SU-DHL-6 (cell line): ENCODE measurements around the gene ACSF3.

Experiments
- H2AFZ ChIP-seq: fragments of 200-600 bp; sonication (generic); 2 replicates; pipeline ENCODE4 v1.6.1; 2014; ENCODE audit warnings: low read depth, mild to moderate bottlenecking, moderate library complexity, mixed read lengths, antibody characterized with exemption, low read length; ENCODE audit not compliant: severe bottlenecking
- H3F3A ChIP-seq: fragments of 200-600 bp; shearing (Covaris generic); 2 replicates; pipeline ENCODE4 v1.6.0; 2016; ENCODE audit warnings: antibody characterized with exemption, mild to moderate bottlenecking; ENCODE audit not compliant: insufficient read depth
- H3K27ac ChIP-seq: fragments of 200-600 bp; sonication (generic); 2 replicates; pipeline ENCODE4 v1.5.1; 2016; ENCODE audit warnings: low read depth, mild to moderate bottlenecking, low read length, moderate library complexity, mixed read lengths
- H3K27me3 ChIP-seq: fragments of 200-600 bp; sonication (generic), shearing (Covaris generic); 2 replicates; pipeline ENCODE4 v1.6.0; 2014; ENCODE audit warnings: mild to moderate bottlenecking, low read length
- H3K36me3 ChIP-seq: fragments of 200-600 bp; sonication (generic); 2 replicates; pipeline ENCODE4 v1.6.1; 2014; ENCODE audit warnings: mild to moderate bottlenecking, low read length, mixed read lengths
- H3K4me2 ChIP-seq: fragments of 300-600, 200-600 bp; shearing (Covaris generic), sonication (generic); 2 replicates; pipeline ENCODE4 v1.6.0; 2014; ENCODE audit warnings: low read length, low read depth, mild to moderate bottlenecking; ENCODE audit not compliant: poor library complexity, severe bottlenecking
- H3K4me3 ChIP-seq: fragments of 200-600 bp; sonication (generic); 2 replicates; pipeline ENCODE4 v1.5.1; 2014; ENCODE audit warnings: antibody characterized with exemption, low read length, mild to moderate bottlenecking, mixed read lengths; ENCODE audit not compliant: insufficient read depth, poor library complexity, severe bottlenecking
- H3K79me2 ChIP-seq: fragments of 200-600 bp; sonication (generic); 2 replicates; pipeline ENCODE4 v1.6.1; 2014; ENCODE audit warnings: mild to moderate bottlenecking, low read length, moderate library complexity; ENCODE audit not compliant: insufficient read depth
- H3K9ac ChIP-seq: fragments of 200-600 bp; sonication (generic); 2 replicates; pipeline ENCODE4 v1.7.0; 2014; ENCODE audit warnings: mild to moderate bottlenecking, low read length
- H3K9me2 ChIP-seq: fragments of 200-600 bp; sonication (generic); replicated peaks from 2 replicates; pipeline ENCODE4 v1.6.1; 2014; ENCODE audit warnings: low read length; ENCODE audit not compliant: insufficient read depth
- H3K9me3 ChIP-seq: fragments of 200-600 bp; sonication (generic); 2 replicates; pipeline ENCODE4 v1.6.1; 2014; ENCODE audit warnings: low read length, mixed read lengths; ENCODE audit not compliant: insufficient read depth
- H4K20me1 ChIP-seq: fragments of 200-600 bp; sonication (generic); 2 replicates; pipeline ENCODE4 v1.6.1; 2014; ENCODE audit warnings: low read depth, mild to moderate bottlenecking, antibody characterized with exemption, low read length, moderate library complexity, mixed read lengths
- EZH2phosphoT487 ChIP-seq: fragments of 200-600 bp; sonication (generic), shearing (Covaris generic); conservative IDR thresholded peaks from 2 replicates; pipeline ENCODE4 v1.6.1; 2018; ENCODE audit warnings: mild to moderate bottlenecking, antibody characterized with exemption, low read length, moderate library complexity, mixed read lengths
- TF ChIP-seq, protein P1 (sequence below): fragments of 200-600 bp; sonication (generic); IDR thresholded peaks from one replicate; pipeline ENCODE4 v1.5.1; 2017; ENCODE audit warnings: antibody characterized with exemption, mild to moderate bottlenecking, low read length, moderate library complexity; ENCODE audit not compliant: insufficient read depth, poor library complexity, severe bottlenecking

ACSF3 gene

DNA sequence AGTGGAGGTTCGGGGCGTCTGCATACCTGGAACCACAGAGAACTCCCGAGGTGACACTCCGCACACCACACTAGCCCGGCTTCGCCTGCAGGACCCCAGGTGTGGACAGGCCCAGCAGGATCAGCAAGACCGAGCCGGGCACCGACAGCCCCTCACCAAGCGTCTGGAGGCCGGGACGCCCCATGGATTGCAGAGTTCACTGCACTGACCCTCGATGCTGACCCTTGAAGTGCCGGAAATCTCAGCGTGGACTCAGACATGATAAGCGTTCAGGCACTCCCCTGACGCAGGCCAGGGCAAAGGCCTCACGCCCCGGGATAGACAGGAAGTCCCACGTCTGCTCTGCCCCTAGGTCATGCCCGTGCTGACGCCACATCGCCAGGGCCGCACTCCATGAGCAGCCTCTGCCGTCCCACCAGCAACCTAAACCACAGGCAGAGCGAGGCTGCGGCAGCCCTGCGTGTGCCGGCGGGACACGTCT, 26.0 kb downstream of the ACSF3 start:
- Histone ChIP-seq H3K4me3 (no peak overlapping the region), H4K20me1 (no peaks in the 10 kb centered on the region), H3K9ac (no peak overlapping the region), H3F3A (peaks cover 41% of the 10 kb centered on the region), H3K27me3 (no peaks in the 10 kb centered on the region), H2AFZ (no peak overlapping the region), H3K36me3 (0 out of 2 replicates have a peak, but pooled peaks cover 3% of the 10 kb centered on the region), H3K9me3 (no peaks in the 10 kb centered on the region), H3K27ac (no peak overlapping the region), H3K9me2 (no peaks in the 10 kb centered on the region), H3K79me2 (peaks cover 22% of the 10 kb centered on the region; the same call in 1 of the 2 replicates), H3K4me2 (no peak overlapping the region)
- TF ChIP-seq EZH2phosphoT487, result no peak
- TF ChIP-seq, protein P1, sequence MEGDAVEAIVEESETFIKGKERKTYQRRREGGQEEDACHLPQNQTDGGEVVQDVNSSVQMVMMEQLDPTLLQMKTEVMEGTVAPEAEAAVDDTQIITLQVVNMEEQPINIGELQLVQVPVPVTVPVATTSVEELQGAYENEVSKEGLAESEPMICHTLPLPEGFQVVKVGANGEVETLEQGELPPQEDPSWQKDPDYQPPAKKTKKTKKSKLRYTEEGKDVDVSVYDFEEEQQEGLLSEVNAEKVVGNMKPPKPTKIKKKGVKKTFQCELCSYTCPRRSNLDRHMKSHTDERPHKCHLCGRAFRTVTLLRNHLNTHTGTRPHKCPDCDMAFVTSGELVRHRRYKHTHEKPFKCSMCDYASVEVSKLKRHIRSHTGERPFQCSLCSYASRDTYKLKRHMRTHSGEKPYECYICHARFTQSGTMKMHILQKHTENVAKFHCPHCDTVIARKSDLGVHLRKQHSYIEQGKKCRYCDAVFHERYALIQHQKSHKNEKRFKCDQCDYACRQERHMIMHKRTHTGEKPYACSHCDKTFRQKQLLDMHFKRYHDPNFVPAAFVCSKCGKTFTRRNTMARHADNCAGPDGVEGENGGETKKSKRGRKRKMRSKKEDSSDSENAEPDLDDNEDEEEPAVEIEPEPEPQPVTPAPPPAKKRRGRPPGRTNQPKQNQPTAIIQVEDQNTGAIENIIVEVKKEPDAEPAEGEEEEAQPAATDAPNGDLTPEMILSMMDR, result no peak

DNA sequence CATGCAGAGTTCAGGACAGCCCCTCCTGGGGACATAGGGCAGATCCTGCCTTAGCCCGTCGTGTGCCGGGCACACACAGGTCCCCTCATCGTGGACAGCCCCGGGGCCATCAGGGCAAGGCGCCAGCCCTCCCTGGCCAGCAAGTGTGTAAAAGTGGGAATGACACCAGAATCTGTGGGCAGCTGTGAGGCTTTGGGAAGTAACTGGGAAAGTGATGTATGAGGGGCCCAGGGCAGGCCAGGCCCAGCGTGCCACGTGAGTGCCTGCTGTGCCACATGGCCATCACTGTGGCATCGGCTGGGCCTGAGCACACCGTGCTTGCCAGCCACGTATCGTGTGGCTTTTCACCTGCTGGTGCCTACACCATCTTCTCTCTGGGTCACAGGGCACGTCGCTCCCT, 26.6 kb downstream of the ACSF3 start:
- Histone ChIP-seq H3K9me2 (no peaks in the 10 kb centered on the region), H2AFZ (no peak overlapping the region), H3K27me3 (no peaks in the 10 kb centered on the region), H3K36me3 (0 out of 2 replicates have a peak, but pooled peaks cover 3% of the 10 kb centered on the region), H3K79me2 (peaks cover 24% of the 10 kb centered on the region; the same call in 1 of the 2 replicates), H3K9me3 (no peaks in the 10 kb centered on the region), H3K4me3 (no peak overlapping the region), H3F3A (peaks cover 35% of the 10 kb centered on the region), H3K4me2 (no peak overlapping the region), H3K9ac (no peak overlapping the region), H3K27ac (no peak overlapping the region), H4K20me1 (no peaks in the 10 kb centered on the region)
- TF ChIP-seq EZH2phosphoT487, result no peak
- TF ChIP-seq, protein P1, result no peak

DNA sequence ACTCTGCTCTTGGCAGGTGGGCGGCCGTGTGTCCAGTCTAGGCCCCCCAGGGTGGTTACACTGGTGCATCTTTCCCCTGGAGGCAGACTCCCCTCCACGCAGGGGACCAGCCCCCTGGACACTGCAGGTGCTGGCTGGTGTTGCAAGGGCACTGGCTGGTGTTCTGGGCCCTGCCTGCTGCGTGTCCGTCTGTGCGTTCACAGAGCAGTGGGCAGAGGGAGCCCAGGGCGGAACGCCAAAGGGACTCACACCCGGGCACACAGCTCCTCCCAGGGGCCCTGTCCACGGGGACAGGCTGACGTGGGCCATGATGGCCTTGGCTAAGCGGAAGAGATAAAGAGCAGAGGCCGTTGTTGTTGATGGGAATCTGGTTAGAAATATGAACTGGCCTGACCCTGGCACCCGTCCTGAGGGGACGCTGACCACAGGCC, 27.3 kb downstream of the ACSF3 start:
- Histone ChIP-seq H3K4me2 (no peak overlapping the region), H2AFZ (no peak overlapping the region), H3K79me2 (peaks cover 24% of the 10 kb centered on the region; the same call in 1 of the 2 replicates), H3K27ac (peak overlapping the region; percentile 94), H3K4me3 (no peak overlapping the region), H3F3A (peaks cover 28% of the 10 kb centered on the region), H3K36me3 (peaks cover 7% of the 10 kb centered on the region; the same call in 1 of the 2 replicates), H3K9me3 (no peaks in the 10 kb centered on the region), H3K9ac (no peak overlapping the region), H3K27me3 (no peaks in the 10 kb centered on the region), H3K9me2 (no peaks in the 10 kb centered on the region), H4K20me1 (no peaks in the 10 kb centered on the region)
- TF ChIP-seq, protein P1, result no peak
- no peak for TF ChIP-seq EZH2phosphoT487
